Mammary epithelial cell (primary cell): ENCODE results near the gene MBP.

Source experiments
- CTCF ChIP-seq, 2 donors: IDR thresholded peaks in 1 of 2; conservative IDR thresholded peaks in 1 of 2; 2 replicates each; pipeline ENCODE4 v1.5.1; 2011 to 2012; ENCODE audit warnings: inconsistent platforms in 2 of 2, low read length in 2 of 2, mild to moderate bottlenecking in 2 of 2, control low read depth in 1 of 2, low read depth in 1 of 2; ENCODE audit not compliant: insufficient read depth in 1 of 2; ENCODE audit errors: extremely low read depth in 1 of 2
- EZH2 ChIP-seq: IDR thresholded peaks from 2 replicates; pipeline ENCODE4 v1.6.1; 2012; ENCODE audit warnings: low read length, inconsistent platforms, borderline replicate concordance

DNA sequence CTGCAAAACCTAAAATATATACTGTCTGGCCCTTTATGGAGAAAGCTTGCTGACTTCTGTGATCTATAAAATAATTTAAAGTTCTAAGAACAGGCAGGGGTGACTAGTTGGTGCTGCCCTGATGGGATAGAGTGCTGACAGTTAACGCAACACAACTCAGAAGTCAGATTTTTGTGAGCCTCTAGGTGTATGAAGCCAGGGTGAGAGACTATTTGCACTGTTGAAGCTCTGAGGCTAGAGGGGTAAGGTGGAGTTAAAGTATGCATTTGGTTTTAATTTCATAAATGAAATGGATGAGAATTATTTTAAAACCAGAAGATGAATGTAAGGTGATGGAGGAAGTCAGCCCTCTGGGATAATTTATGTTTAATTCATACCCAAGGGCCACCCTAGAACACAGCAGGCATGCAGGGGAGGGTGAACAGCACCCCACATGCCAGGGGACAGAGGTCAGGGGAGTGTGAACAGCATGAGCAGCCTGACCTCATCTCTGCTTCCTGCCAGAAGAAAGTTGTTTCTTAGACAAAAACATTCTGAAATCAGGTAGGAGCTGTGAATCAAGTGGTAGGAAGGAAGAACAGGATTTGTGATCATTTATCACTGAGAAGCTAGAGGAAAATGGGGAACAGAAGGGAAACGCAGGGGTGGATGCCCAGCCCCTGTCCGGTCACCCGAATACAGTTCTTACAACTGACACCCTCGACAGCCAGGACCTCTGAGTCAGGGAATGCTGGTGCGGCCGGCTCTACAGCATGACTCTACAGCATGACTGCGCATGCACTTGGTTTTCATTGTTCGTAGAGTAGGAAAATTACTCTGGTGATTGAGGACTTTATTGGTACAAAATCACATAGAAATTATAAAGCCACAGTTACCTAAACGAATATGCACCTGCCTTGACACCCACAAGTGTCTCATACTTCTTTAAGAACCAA, 93.1 kb downstream of the MBP start:
- TF ChIP-seq CTCF (conservative IDR thresholded peaks at IDR 0.05 in 1 of 2, IDR thresholded peaks at IDR 0.05 in 1 of 2; ENCODE audit: extremely low read depth in 1 of 2, insufficient read depth in 1 of 2, low read depth in 1 of 2, low read length in 2 of 2) (no peak), EZH2 (no peak)
